HT-29 (cell line): ENCODE results near the gene AK6. TPM values are rescaled to one million over a fixed set of nuclear protein-coding genes. Genes with fewer than 3 reads are reported as not detected.

Experiments used
- DNase-seq: peaks from one replicate; pipeline ENCODE4 v3.0.0-alpha.2; 2015; ENCODE audit warnings: low spot score
- total RNA-seq: library from RNA; depleted of rRNA; stranded (reverse); fragments of >200 nt; shearing (Covaris generic); gene quantifications from 2 replicates; pipeline ENCODE4 v1.2.3, GENCODE V29; 2014; rRNA removed

The AK6 gene
- 23.7 and 23.8 TPM in 2 replicates for total RNA-seq

GRCh38 chr5:69369340-69370121, at the start of gene AK6, which contains the start of the genes RAD17 and TAF9:
AK6 (minus strand) TSS chr5:69369520; CDS start chr5:69369490, 30 bp downstream.
RAD17 (plus strand) TSS chr5:69369818; CDS start chr5:69372209, 2,391 bp downstream.
TAF9 (minus strand) TSS chr5:69369520; CDS start chr5:69365737, 3,783 bp downstream.
- DNase-seq, result peak; percentile 93

DNA sequence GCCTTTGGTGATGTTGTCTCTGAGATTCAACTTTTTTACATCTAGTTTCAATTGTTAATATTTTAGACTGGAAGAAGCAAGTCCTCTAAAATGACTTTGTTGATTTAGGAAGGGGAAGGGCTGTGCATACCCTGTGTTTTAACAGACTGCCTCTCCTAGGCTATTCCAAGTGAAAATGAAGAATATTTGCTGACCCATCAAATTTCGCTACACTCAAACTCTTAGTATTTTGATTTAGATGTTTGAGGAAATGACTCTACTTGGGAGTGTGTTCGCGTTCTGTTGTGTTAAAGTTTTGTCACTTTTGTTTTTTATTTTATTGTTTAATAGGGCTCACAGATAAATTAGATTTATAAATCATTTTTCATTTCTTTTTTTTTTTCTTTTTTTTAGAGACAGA, 49.2 kb upstream of the AK6 start:
- DNase-seq, result no peak

GRCh38 chr5:69416699-69417098, 47.4 kb upstream of the AK6 start:
- no peak for DNase-seq

DNA sequence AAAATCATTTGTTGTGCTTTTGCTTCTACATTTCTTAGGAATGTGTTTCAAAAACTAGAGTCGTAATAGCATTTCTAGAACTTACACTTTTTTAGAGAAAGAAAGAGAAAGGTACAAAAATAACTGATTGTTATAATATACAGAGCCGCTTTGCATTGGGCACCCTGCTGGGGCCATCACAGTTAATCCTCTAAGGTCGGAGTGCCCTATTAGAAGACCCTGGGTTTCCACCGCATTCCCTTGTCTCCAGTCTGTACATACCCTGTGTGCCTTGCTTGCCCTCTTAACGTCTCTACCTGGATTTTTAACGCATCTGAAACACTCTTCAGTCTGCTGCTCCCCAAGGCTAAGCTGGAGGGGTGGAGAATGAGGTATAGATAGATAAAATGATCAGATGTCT, 46.9 kb upstream of the AK6 start:
- peak; percentile 49 for DNase-seq

DNA sequence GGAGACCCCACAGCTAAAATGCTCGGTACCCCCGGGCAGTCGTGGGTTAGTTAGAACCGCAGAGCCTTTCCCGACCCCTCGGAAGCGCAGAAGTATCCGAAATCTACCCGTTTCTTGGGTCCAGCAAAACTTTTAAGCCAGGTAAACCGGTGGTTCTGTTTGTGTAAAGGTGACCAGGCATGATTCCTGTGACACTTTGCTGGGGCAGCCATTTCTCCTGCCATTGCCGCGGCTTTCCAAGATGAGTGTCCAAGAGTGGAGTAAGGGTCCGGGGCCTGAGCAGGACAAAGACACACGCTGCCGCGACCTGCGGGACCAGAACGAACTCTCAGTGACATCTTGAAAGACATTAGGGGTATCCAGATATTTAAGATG, 46.3 kb upstream of the AK6 start:
- peak; percentile 60 for DNase-seq

- DNase-seq, result peak; percentile 95
These were observed 45.7 kb upstream of the AK6 start, which contains the start of gene MARVELD2 for GRCh38 chr5:69414885-69415583. MARVELD2 (plus strand) TSS chr5:69415116; CDS start chr5:69419386, 4,270 bp downstream.

- no peak for DNase-seq
These were observed 35.5 kb upstream of the AK6 start for GRCh38 chr5:69404659-69405330.

DNA sequence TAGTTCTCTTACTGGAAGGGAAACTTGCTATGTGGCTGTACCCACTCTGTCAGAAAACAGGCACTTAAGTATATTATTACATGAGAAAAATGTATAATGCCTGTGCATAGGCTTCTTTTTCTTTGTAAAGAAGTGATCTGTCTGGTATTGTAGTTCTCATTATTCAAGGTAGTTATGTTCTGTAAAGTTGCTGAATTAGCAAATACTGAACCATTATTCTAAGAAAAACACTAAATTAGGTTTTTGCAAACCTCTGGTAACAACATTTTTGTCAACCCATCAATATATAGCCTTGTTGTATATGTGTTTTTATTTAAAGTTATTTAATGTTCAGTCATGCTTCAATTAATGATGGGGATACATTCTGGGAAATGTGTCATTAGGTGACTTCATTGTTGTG, 9.1 kb upstream of the AK6 start:
- DNase-seq, result no peak

DNA sequence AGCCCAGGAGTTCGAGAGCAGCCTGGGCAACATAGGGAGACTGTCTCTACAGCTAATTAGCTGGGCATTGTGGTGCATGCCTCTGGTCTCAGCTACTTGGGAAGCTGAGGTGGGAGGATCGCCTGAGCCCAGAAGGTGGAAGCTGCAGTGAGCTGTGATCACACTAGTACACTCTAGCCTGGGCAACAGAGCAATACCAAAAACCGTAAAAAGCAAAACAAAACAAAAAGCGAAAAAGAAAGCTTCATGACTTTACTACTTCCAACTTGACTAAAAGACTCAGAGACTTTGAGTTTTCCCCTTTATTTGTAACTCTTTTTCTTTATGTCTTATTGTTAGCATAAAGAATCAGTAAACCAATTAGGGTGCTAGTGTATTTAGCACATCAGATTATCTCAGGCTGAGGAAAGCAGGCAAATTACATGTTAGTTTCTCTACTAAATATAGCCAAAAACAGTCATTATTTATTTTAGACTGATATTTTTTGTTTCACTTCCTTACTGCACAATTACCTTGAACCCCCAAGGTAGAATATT, 5.7 kb upstream of the AK6 start:
- DNase-seq, result no peak

DNA sequence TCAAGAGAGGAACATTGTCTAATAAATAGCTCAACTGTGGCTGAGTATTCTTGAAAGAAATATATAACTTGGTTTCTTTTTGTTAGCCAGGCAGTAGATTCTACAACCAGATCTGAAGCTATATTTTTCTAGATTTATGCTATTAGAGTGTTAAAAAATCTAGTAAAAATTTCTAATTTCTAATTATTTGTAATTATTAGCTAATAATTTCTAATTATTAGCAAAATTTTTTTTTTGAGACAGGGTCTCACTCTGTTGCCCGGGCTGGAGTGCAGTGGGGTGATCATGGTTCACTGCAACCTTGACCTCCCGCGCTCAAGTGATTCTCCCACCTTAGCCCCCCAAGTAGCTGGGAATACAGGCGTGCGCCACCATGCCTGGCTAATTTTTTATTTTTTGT, 3.1 kb upstream of the AK6 start:
- no peak for DNase-seq

DNA sequence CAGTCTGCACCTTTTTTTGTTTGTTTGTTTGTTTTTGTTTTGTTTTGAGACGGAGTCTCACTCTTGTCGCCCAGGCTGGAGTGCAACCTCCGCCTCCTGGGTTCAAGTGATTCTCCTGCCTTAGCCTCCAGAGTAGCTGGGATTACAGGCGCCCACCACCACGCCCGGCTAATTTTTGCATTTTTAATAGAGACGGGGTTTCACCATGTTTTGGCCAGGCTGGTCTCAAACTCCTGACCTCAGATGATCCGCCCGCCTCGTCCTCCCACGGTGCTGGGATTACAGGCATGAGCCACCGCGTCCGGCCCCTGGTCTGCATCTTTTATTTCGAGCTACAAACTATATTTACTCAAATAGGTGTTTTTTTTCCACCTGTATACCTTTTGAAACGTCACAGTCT, 1.0 kb upstream of the AK6 start:
- peak; percentile 3 for DNase-seq

GRCh38 chr5:69368458-69369339, 621 bp downstream of the AK6 start:
- DNase-seq, result peak; percentile 34

- DNase-seq, result no peak
These were observed 1.5 kb downstream of the AK6 start for GRCh38 chr5:69367697-69368279.

GRCh38 chr5:69364850-69365249, 4.5 kb downstream of the AK6 start:
- DNase-seq, result no peak

DNA sequence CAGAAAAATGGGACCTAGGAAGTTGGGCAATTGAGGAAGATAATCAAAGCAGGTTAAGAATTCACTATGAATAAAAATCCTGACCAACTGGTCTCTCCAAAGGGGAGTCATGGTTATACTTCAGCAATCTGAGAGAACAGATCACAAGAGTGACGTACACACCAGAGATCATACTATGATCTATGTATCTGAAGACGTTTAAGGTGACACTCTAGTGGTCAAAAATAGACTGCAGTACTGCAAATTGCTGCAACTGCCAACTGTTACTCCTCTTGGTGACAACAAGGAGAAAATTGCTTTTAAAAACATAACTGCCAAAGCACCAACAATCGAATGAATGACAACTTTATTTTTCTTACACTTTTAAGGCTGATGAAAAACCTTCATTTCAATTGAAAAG, 4.9 kb downstream of the AK6 start:
- DNase-seq, result peak; percentile 39

DNA sequence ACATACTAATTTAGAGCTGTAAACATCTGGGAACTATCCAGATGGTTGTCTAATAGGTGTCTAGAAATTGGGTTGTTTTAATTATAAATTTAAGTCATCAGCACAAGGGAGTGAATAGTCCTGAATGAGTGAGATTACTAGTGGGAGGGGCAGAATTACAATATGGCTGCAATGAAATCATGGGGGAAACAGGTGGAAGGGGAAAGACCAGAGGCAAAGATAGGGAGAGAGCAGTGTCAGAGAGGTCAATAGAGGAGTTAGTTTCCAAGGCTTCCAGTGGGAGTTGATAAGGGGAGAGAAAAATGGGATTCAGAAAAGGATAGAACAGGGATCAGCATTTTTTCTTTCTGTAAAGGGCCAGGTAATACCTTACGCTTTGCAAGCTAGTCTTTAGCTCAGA, 8.9 kb downstream of the AK6 start:
- DNase-seq, result no peak

- DNase-seq, result no peak
These were observed 9.6 kb downstream of the AK6 start for GRCh38 chr5:69359699-69360098.

DNA sequence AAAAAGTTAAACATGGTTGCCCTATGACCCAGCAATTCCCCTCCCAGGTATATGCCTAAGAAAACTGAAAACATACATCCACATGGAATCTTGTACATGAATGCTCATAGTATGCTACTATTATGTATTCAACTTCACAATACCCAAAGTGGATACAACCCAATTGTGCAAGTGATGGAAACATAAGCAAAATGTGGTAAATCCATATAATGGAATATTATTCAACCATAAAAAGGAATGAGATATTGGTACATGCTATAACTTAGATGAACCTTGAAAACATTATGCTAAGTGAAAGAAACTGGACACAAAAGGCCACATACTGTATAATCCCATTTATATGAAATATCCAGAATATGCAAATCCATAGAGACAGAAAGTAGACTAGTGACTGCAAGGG, 18.7 kb downstream of the AK6 start:
- no peak for DNase-seq

DNA sequence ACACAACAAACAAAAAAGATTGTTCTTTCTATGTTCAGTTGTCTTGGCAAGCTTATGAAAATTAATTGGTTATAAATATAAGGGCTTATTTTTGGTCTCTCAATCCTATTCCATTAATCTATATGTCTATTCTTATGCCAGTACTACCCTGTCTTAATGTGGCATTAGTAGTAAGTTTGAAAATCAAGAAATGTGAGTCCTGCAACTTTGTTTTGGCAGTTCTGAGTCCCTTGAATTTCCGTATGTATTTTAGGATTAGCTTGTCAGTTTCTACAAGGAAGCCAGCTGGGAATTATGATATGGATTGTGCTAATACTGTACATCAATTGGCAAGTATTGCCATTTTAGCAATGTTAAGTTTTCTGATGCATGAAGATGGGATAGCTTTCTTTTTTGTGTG, 26.2 kb downstream of the AK6 start:
- DNase-seq, result no peak

DNA sequence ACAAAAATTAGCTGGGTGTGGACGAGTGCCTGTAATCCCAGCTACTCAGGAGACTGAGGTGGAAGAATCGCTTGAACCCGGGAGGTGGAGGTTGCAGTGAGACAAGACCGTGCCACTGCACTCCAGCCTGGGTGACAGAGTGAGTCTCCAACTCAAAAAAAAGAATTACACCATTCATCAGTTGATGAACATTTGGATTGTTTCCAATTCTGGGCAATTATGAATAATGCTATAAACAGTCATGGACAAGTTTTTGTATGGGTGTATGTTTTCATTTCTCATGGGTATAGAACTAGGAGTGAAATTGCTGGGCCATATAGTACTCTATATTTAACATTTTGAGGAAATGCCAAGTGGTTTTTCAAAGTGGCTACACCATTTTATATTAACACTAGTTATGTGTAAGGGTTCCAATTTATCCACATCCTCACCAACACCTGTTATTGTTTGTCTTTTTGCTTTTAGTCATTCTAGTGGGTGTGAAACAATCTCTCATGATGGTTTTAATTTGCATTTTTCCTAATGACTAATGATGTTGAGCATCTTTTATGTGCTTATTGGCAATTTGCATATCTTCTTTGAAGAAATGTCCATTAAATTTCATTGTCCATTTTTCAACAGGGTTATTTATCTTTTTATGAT, 27.7 kb downstream of the AK6 start:
- no peak for DNase-seq
